ENCODE measurements around the gene ZNF385D. TPM values are rescaled to one million over a fixed set of nuclear protein-coding genes. Genes with fewer than 3 reads are reported as not detected.

Gene ZNF385D
- total and polyA plus RNA-seq, 2 of the 13 experiments (the other 11 are each of a cell fraction or from before 2014, with no cell fraction given) = not detected

GRCh38 chr3:21747966-21748555, 2.9 kb downstream of the ZNF385D start (continued):
- TF ChIP-seq ZNF460 (CRISPR knock-in tag; IDR thresholded peaks at IDR 0.05; ENCODE audit: borderline replicate concordance) (no peak), ZSCAN9 (CRISPR knock-in tag; IDR thresholded peaks at IDR 0.05; ENCODE audit: borderline replicate concordance) (no peak)

DNA sequence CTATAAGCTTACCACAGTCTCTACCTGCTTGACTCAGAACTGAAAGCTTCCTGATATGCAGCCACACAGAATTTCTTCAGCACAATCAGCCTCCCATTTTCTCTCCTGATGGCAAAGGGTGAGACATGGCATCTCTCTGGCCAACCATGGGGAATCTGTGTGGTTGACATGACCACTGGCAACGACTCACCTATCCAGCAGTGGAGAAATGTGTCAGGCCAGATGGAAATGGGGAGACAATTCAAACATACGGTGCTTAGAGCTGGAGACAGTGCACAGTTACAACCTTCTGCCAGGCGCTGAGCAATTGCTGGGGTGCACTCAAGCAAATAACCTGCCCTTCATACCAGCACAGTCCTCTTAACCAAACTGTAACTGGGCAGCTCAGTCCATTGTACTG, 3.6 kb downstream of the ZNF385D start:
- no peaks in the 10 kb centered on the region for H3K36me3 ChIP-seq (replicated peaks in 1 of 2; ENCODE audit: control insufficient read depth in 1 of 2, insufficient read depth in 2 of 2, low read length in 2 of 2)
- no peaks in the 10 kb centered on the region for H4K20me1 ChIP-seq (ENCODE audit: insufficient read depth, low read length)
- H3K79me2 ChIP-seq (ENCODE audit: insufficient read depth, low read length) = no peaks in the 10 kb centered on the region
- DNase-seq (ENCODE audit: low spot score) (no peak), FAIRE-seq (no peak), ATAC-seq (no peak)
- H2AFZ ChIP-seq (ENCODE audit: low read length) = no peak overlapping the region
- H3K27ac ChIP-seq (ENCODE audit: extremely low read length, insufficient read depth, low read length) = no peak overlapping the region
- no peak overlapping the region for H3K4me2 ChIP-seq (ENCODE audit: low read depth, low read length)
- POLR2A ChIA-PET = no interaction called here
- 0 out of 5 replicates have a peak, but pooled peaks cover 0 to 4% of the 10 kb centered on the region in 2 experiments for H3K27me3 ChIP-seq (ENCODE audit: control insufficient read depth in 1 of 2, insufficient read depth in 2 of 2, low read length in 2 of 2)
- no peak overlapping the region for H3K9ac ChIP-seq (ENCODE audit: insufficient read depth, low read depth, low read length)
- CTCF ChIA-PET (ENCODE audit: low intra/inter-chr PET ratio, low total read pairs) = no interaction called here
- intact Hi-C loops (cut with micrococcal nuclease; ENCODE audit: unreplicated experiment) = no loop called here
- no peak overlapping the region for H3K4me3 ChIP-seq (replicated peaks in 1 of 3; ENCODE audit: insufficient read depth in 1 of 3, low read depth in 2 of 3, low read length in 3 of 3)
- WGBS (ENCODE audit: low lambda C conversion rate) = 0% methylated on average over 2 of the region's 3 CpGs
- no TSS peak for BruUV-seq (replicated peaks)
- no peaks in the 10 kb centered on the region for H3K4me1 ChIP-seq (ENCODE audit: insufficient read depth, low read length)
- in situ Hi-C loops (cut with HindIII; ENCODE audit: extremely low pct_ligation_motif_present, low pct_unique_long_range_greater_than_20kb) = no loop called here
- H3K9me3 ChIP-seq (ENCODE audit: low read length) = peaks cover 5% of the 10 kb centered on the region; the same call in 1 of the 2 replicates
- TF ChIP-seq THAP9 (CRISPR knock-in tag; IDR thresholded peaks at IDR 0.05; ENCODE audit: borderline replicate concordance) (no peak), MED8 (CRISPR knock-in tag; IDR thresholded peaks at IDR 0.05; ENCODE audit: insufficient replicate concordance) (no peak), ZNF546 (CRISPR knock-in tag; conservative IDR thresholded peaks at IDR 0.05) (no peak), ZNF343 (CRISPR knock-in tag; IDR thresholded peaks at IDR 0.05) (no peak), CSRNP2 (CRISPR knock-in tag; conservative IDR thresholded peaks at IDR 0.05; ENCODE audit: low read depth) (no peak), PAWR (CRISPR knock-in tag; IDR thresholded peaks at IDR 0.05; ENCODE audit: borderline replicate concordance) (no peak), ZNF772 (CRISPR knock-in tag; IDR thresholded peaks at IDR 0.05) (no peak), ARHGAP35 (CRISPR knock-in tag; IDR thresholded peaks at IDR 0.05; ENCODE audit: borderline replicate concordance) (no peak), CERS6 (CRISPR knock-in tag; IDR thresholded peaks at IDR 0.05) (no peak), PCBP1 (IDR thresholded peaks at IDR 0.05; ENCODE audit: borderline replicate concordance, low read depth, low read length) (no peak), ZMAT5 (CRISPR knock-in tag; IDR thresholded peaks at IDR 0.05; ENCODE audit: borderline replicate concordance, low read depth) (no peak), MTF2 (CRISPR knock-in tag; IDR thresholded peaks at IDR 0.05; ENCODE audit: borderline replicate concordance) (no peak)
- TF ChIP-seq, protein P1, sequence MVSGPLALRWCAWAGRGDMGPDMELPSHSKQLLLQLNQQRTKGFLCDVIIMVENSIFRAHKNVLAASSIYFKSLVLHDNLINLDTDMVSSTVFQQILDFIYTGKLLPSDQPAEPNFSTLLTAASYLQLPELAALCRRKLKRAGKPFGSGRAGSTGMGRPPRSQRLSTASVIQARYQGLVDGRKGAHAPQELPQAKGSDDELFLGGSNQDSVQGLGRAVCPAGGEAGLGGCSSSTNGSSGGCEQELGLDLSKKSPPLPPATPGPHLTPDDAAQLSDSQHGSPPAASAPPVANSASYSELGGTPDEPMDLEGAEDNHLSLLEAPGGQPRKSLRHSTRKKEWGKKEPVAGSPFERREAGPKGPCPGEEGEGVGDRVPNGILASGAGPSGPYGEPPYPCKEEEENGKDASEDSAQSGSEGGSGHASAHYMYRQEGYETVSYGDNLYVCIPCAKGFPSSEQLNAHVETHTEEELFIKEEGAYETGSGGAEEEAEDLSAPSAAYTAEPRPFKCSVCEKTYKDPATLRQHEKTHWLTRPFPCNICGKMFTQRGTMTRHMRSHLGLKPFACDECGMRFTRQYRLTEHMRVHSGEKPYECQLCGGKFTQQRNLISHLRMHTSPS (CRISPR knock-in tag; IDR thresholded peaks at IDR 0.05; ENCODE audit: low read depth) = no peak

Measured in HepG2 (cell line).